Right renal cortex interstitium (tissue), 3 donors: ENCODE data around the gene SLC22A7. TPM values are rescaled to one million over a fixed set of nuclear protein-coding genes. Genes with fewer than 3 reads are reported as not detected.
A peak's percentile ranks its signal among the peaks of the same experiment; 100 is the strongest.
"Not testable (repeated sequence)": the region's sequence is repeated elsewhere in the genome, so short reads cannot be mapped to it uniquely, and the experiment has no call there.

Experiments
- DNase-seq, 3 donors: peaks; one replicate each; pipeline ENCODE4 v3.0.0-alpha.2; 2013; ENCODE audit warnings: low read depth in 3 of 3, low spot score in 2 of 3
- polyA plus RNA-seq, 3 donors: library from polyadenylated mRNA; unstranded; fragments of 120-200 nt; gene quantifications; one replicate each; pipeline ENCODE4 v1.2.1, GENCODE V29; 2013; ENCODE audit not compliant: insufficient read length in 3 of 3

The SLC22A7 gene
- polyA plus RNA-seq, 3 donors: 0.25 to 2.0 (median 0.75) TPM

GRCh38 chr6:43334466-43335095, 36.5 kb downstream of the SLC22A7 start:
- DNase-seq: peak; percentile 42 to 47 (median 46)

GRCh38 chr6:43335469-43335868, 37.4 kb downstream of the SLC22A7 start:
- no peak for DNase-seq

- DNase-seq: no peak
Observed at GRCh38 chr6:43336382-43336781, 38.3 kb downstream of the SLC22A7 start.

- no peak for DNase-seq
Observed at GRCh38 chr6:43338243-43338642, 40.2 kb downstream of the SLC22A7 start.

- no peak for DNase-seq
Observed at GRCh38 chr6:43339168-43339567, 41.1 kb downstream of the SLC22A7 start.

- DNase-seq: not testable (repeated sequence)
Observed at GRCh38 chr6:43346243-43346642, 48.2 kb downstream of the SLC22A7 start.

- DNase-seq: no peak
Observed at GRCh38 chr6:43347021-43347420, 49.0 kb downstream of the SLC22A7 start.

- no peak for DNase-seq
Observed at GRCh38 chr6:43347444-43347843, 49.4 kb downstream of the SLC22A7 start.

- DNase-seq: not testable (repeated sequence)
Observed at GRCh38 chr6:43351951-43352350, 53.9 kb downstream of the SLC22A7 start.

Other genes with a start within 250 kb of the SLC22A7 start
- gene CUL7, start 244.4 kb upstream of the SLC22A7 start, polyA plus RNA-seq: 10 to 100 TPM; 46.6 to 51.4 (median 47.1) TPM
- 10 to 100 TPM; 53.4 to 54.4 (median 54.2) TPM for gene MRPL2, start 238.8 kb upstream of the SLC22A7 start, polyA plus RNA-seq
- gene KLC4, start 238.6 kb upstream of the SLC22A7 start, polyA plus RNA-seq: 10 to 100 TPM; 46.8 to 54.1 (median 51.8) TPM
- 100 to 1,000 TPM; 223 to 242 (median 227) TPM for gene PTK7, start 221.9 kb upstream of the SLC22A7 start, polyA plus RNA-seq
- 10 to 100 TPM; 29.5 to 32.8 (median 30.6) TPM for gene SRF, start 127.0 kb upstream of the SLC22A7 start, polyA plus RNA-seq
- gene CUL9, start 116.1 kb upstream of the SLC22A7 start, polyA plus RNA-seq: 10 to 100 TPM; 26.5 to 29.5 (median 28.6) TPM
- gene DNPH1, start 68.8 kb upstream of the SLC22A7 start, polyA plus RNA-seq: 10 to 100 TPM; 47.0 to 64.4 (median 49.4) TPM
- under 1 TPM; 0.27 to 0.29 (median 0.28) TPM for gene TTBK1, start 54.8 kb upstream of the SLC22A7 start, polyA plus RNA-seq
- 1 to 10 TPM; 2.6 to 3.2 (median 2.8) TPM for gene CRIP3, start 10.6 kb downstream of the SLC22A7 start, polyA plus RNA-seq
- gene ZNF318, start 71.4 kb downstream of the SLC22A7 start, polyA plus RNA-seq: 10 to 100 TPM; 24.8 to 30.9 (median 27.0) TPM
- gene ABCC10, start 129.3 kb downstream of the SLC22A7 start, polyA plus RNA-seq: 10 to 100 TPM; 14.9 to 17.5 (median 17.1) TPM
- gene DLK2, start 157.3 kb downstream of the SLC22A7 start, polyA plus RNA-seq: under 1 TPM; 0.53 to 0.90 (median 0.75) TPM
- 10 to 100 TPM; 28.9 to 29.6 (median 29.0) TPM for gene TJAP1, start 179.3 kb downstream of the SLC22A7 start, polyA plus RNA-seq
- 1 to 10 TPM in 2 of 3 donors, under 1 TPM in 1; 0.86 to 1.1 (median 1.0) TPM for gene LRRC73, start 212.1 kb downstream of the SLC22A7 start, polyA plus RNA-seq
- gene YIPF3, start 218.7 kb downstream of the SLC22A7 start, polyA plus RNA-seq: 100 to 1,000 TPM; 142 to 152 (median 148) TPM
- 10 to 100 TPM; 42.8 to 49.4 (median 49.1) TPM for gene POLR1C, start 218.8 kb downstream of the SLC22A7 start, polyA plus RNA-seq